Naive thymus-derived CD4-positive, alpha-beta T cell (primary cell): Measurements from ENCODE around the gene PRXL2A. TPM values are rescaled to one million over a fixed set of nuclear protein-coding genes. Genes with fewer than 3 reads are reported as not detected.

Experiments
- ATAC-seq: fragments of 150-1000 bp; cut with Tn5 transposase; 2 replicates; pipeline ENCODE4 v1.10.0; 2021; ENCODE audit warnings: mild to moderate bottlenecking, moderate library complexity
- CTCF ChIA-PET: fragments of 350-600 bp; sonication (Branson Sonifier 250); formaldehyde crosslinking; loops from one replicate; lab custom pipeline; 2021; ENCODE audit warnings: antibody characterized with exemption; lab: Charles Lee
- POLR2A ChIA-PET: fragments of 350-600 bp; sonication (Branson Sonifier 250); formaldehyde crosslinking; loops from one replicate; lab custom pipeline; 2021; ENCODE audit warnings: antibody characterized with exemption, inconsistent platforms; lab: Charles Lee
- DNase-seq, 9 donors: peaks; one replicate each; pipeline versions ENCODE4 v3.0.0 to v3.0.0-alpha.2; 2020 to 2022; ENCODE audit warnings: mixed read lengths in 1 of 9
- H3K27ac ChIP-seq: one replicate; pipeline ENCODE4 v1.7.0; 2013; ENCODE audit warnings: mild to moderate bottlenecking, low read depth, low read length, moderate library complexity
- H3K27me3 ChIP-seq, 2 donors: one replicate each; pipeline ENCODE4 v1.7.0; 2013; ENCODE audit warnings: low read length in 2 of 2, mild to moderate bottlenecking in 2 of 2, moderate library complexity in 2 of 2; ENCODE audit not compliant: control insufficient read depth in 2 of 2, insufficient read depth in 2 of 2
- H3K36me3 ChIP-seq, 3 experiments: 1 replicate in 2 of 3; 2 replicates in 1 of 3; pipeline ENCODE4 v1.7.0; 2013; ENCODE audit warnings: low read length in 3 of 3, mild to moderate bottlenecking in 3 of 3, moderate library complexity in 1 of 3; ENCODE audit not compliant: insufficient read depth in 3 of 3, control insufficient read depth in 2 of 3
- H3K4me1 ChIP-seq, 2 donors: one replicate each; pipeline ENCODE4 v1.7.0; 2013; ENCODE audit warnings: low read length in 2 of 2, mild to moderate bottlenecking in 2 of 2, moderate library complexity in 1 of 2; ENCODE audit not compliant: control insufficient read depth in 2 of 2, insufficient read depth in 2 of 2
- H3K4me3 ChIP-seq: 2 replicates; pipeline ENCODE4 v1.7.0; 2013; ENCODE audit warnings: mild to moderate bottlenecking, low read length
- H3K9me3 ChIP-seq, 3 experiments: 1 replicate in 2 of 3; 2 replicates in 1 of 3; pipeline ENCODE4 v1.7.0; 2013; ENCODE audit warnings: low read length in 3 of 3; ENCODE audit not compliant: control insufficient read depth in 2 of 3
- H3K27ac Mint-ChIP-seq, 9 donors: one replicate each; pipeline ENCODE4 v1.8.0; 2020 to 2022; ENCODE audit warnings: mixed read lengths in 9 of 9, mild to moderate bottlenecking in 8 of 9, moderate library complexity in 5 of 9, inconsistent platforms in 2 of 9
- H3K27me3 Mint-ChIP-seq, 5 donors: one replicate each; pipeline ENCODE4 v1.8.0; 2021 to 2022; ENCODE audit warnings: mixed read lengths in 5 of 5, mild to moderate bottlenecking in 1 of 5
- H3K36me3 Mint-ChIP-seq, 5 donors: one replicate each; pipeline ENCODE4 v1.8.0; 2020 to 2022; ENCODE audit warnings: mixed read lengths in 5 of 5, mild to moderate bottlenecking in 3 of 5, inconsistent platforms in 1 of 5
- H3K4me1 Mint-ChIP-seq, 7 donors: one replicate each; pipeline ENCODE4 v1.8.0; 2020 to 2022; ENCODE audit warnings: mixed read lengths in 7 of 7, mild to moderate bottlenecking in 3 of 7, inconsistent platforms in 1 of 7
- H3K4me3 Mint-ChIP-seq, 10 donors: one replicate each; pipeline ENCODE4 v1.8.0; 2020 to 2022; ENCODE audit warnings: mild to moderate bottlenecking in 10 of 10, mixed read lengths in 10 of 10, moderate library complexity in 6 of 10, inconsistent platforms in 2 of 10
- H3K9me3 Mint-ChIP-seq, 11 donors: one replicate each; pipeline ENCODE4 v1.8.0; 2020 to 2022; ENCODE audit warnings: mixed read lengths in 11 of 11, mild to moderate bottlenecking in 4 of 11, inconsistent platforms in 1 of 11, moderate library complexity in 1 of 11
- intact Hi-C, 2 donors: fragments of 100-400 bp; cut with micrococcal nuclease; formaldehyde crosslinking; loops; one replicate each; pipeline ENCODE4 v1.15.1; 2023
- polyA plus RNA-seq, 2 donors: library from polyadenylated mRNA; unstranded; fragments of 300-500 nt; fragmentation: Illumina TruSeq; gene quantifications; one replicate each; pipeline ENCODE4 v1.2.3, GENCODE V29; 2021
- total RNA-seq, 6 experiments: library from RNA in 5 of 6; stranded (reverse) in 5 of 6; gene quantifications; 1 replicate in 5 of 6; 2 replicates in 1 of 6; pipeline ENCODE4 v1.2.3 and lab custom pipeline; 2021 to 2026

Gene PRXL2A
- total and polyA plus RNA-seq, 7 experiments from 2014 or later, result 5.6 to 20.1 (median 8.6) TPM

DNA sequence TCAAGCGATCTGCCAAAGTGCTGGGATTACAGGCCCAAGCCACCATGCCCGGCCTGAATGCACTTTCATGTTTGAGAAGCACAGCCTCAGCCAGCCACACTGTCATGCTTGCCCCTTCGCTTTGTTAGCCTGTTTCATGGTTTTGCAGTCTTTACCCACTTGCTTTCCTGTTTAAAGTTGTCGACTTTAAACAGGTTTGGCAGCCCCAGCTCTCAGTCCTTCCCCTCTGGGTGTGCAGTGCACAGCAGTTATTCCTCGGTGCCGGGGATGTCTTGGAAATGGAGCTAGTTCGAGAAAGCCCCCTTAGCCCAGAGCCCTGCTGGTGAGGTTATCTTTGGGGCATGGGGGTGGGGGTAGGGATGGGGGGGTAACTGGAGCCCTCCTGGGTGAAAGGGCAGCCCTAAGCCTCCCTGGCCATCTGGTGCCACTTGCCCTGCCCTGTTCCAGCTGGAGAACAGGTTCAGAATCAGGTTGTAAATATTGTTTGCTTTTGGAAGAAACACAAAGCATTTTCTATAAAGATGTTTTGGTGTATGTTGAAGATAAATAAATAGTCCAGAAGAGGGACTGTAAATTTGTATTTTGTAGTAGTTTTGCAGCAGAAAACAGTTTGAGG is 60.6 kb downstream of the PRXL2A start:
- Mint-ChIP-seq H3K27ac (peak overlapping the region; percentile 87 to 99 (median 98)), H3K27me3 (no peaks in the 10 kb centered on the region), H3K4me3 (peak overlapping the region; percentile 79 to 98 (median 86)), H3K4me1 (peaks cover 72 to 99% (median 93%) of the 10 kb centered on the region in 7 donors), H3K9me3 (no peaks in the 10 kb centered on the region), H3K36me3 (peaks cover 0 to 44% (median 21%) of the 10 kb centered on the region in 5 donors)
- Histone ChIP-seq H3K27me3 (no peaks in the 10 kb centered on the region), H3K9me3 (no peaks in the 10 kb centered on the region), H3K36me3 (peaks cover 0 to 29% (median 0%) of the 10 kb centered on the region in 3 experiments), H3K27ac (peak overlapping the region; percentile 84), H3K4me1 (peaks cover 85 to 95% of the 10 kb centered on the region in 2 donors), H3K4me3 (peak overlapping the region; percentile 57)
- intact Hi-C loops, result loop anchor here in 1 of 2 donors (1.0 to 10.0 kb wide), 6 partner anchors 10 to 1402 kb away; partner anchors contain the start of genes ANXA11, ZCCHC24 and ZMIZ1
- DNase-seq, result peak in 2 of 9 donors; percentile 39
- ChIA-PET CTCF (interaction anchor here (1.2 to 39.2 kb wide), 7 partner anchors 10 to 37 kb away, joined by 4 to 839 read pairs (median 19); no protein-coding TSS in a partner anchor), POLR2A (interaction anchor here (0.6 to 32.8 kb wide), 9 partner anchors 8 to 60 kb away, joined by 3 to 608 read pairs (median 13); partner anchors contain the start of gene TSPAN14)
- ATAC-seq, result peak; percentile 17

DNA sequence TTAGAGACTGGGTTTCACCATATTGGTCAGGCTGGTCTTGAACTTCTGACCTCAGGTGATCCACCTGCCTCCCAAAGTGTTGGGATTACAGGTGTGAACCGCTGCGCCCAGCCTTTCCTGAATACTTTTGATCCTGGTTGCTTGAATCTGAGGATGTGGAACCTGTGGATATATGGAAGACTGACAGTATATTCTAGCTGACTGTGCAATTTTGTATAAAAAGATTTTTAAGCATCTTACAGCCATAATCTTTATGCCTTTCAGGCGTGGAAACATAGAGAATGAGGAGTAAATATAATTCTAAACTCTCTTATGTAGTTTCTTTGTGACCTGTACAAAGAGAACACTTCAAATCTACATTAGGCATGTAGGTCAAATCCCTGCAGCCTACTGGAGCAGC is 61.9 kb downstream of the PRXL2A start:
- peaks cover 76 to 99% (median 94%) of the 10 kb centered on the region in 7 donors for H3K4me1 Mint-ChIP-seq
- intact Hi-C loops, result no loop called here
- peak overlapping the region in 9 of 10 donors; percentile 79 to 98 (median 85) for H3K4me3 Mint-ChIP-seq
- Histone ChIP-seq H3K27ac (peak overlapping the region; percentile 84), H3K4me1 (peaks cover 85 to 93% of the 10 kb centered on the region in 2 donors), H3K4me3 (peak overlapping the region; percentile 46), H3K36me3 (peaks cover 0 to 41% (median 0%) of the 10 kb centered on the region in 3 experiments), H3K27me3 (no peaks in the 10 kb centered on the region), H3K9me3 (no peaks in the 10 kb centered on the region)
- POLR2A ChIA-PET, result interaction anchor here (1.2 to 32.8 kb wide), 5 partner anchors 15 to 31 kb away, joined by 3 to 608 read pairs (median 318); partner anchors contain the start of gene TSPAN14
- DNase-seq, result no peak
- no peak for ATAC-seq
- peak overlapping the region in 8 of 9 donors; percentile 84 to 99 (median 97) for H3K27ac Mint-ChIP-seq
- no peaks in the 10 kb centered on the region for H3K27me3 Mint-ChIP-seq
- H3K9me3 Mint-ChIP-seq, result no peaks in the 10 kb centered on the region
- H3K36me3 Mint-ChIP-seq, result peaks cover 0 to 54% (median 21%) of the 10 kb centered on the region in 5 donors
- CTCF ChIA-PET, result interaction anchor here (0.9 to 39.2 kb wide), 4 partner anchors 11 to 36 kb away, joined by 3 to 839 read pairs (median 30); no protein-coding TSS in a partner anchor

DNA sequence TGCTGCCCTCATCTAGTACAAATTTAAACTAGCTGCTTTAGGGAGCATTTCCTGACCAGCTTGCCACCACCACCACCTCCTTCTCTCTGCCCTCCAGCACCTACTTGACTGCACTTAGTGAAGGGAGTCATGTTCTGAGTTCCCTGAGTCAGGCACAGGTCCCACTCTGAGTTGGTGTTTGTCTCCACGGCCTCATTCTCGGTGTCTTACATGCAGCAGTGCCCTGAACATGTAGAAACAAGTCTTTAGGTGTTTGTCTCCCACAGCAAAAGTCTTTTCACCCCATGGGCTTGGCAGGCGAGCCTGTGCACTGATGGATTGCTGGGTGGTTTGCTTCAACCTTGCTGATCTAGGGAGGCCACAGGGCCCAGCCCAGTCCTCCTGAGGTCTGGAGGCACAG is 62.6 kb downstream of the PRXL2A start:
- H3K27ac ChIP-seq, result peak overlapping the region; percentile 84
- no peaks in the 10 kb centered on the region for H3K9me3 ChIP-seq
- peaks cover 0 to 52% (median 21%) of the 10 kb centered on the region in 5 donors for H3K36me3 Mint-ChIP-seq
- intact Hi-C loops, result no loop called here
- H3K4me1 ChIP-seq, result peaks cover 84 to 87% of the 10 kb centered on the region in 2 donors
- no peaks in the 10 kb centered on the region for H3K27me3 ChIP-seq
- peak overlapping the region; percentile 46 for H3K4me3 ChIP-seq
- ChIA-PET CTCF (interaction anchor here (0.9 to 39.2 kb wide), 4 partner anchors 12 to 35 kb away, joined by 3 to 839 read pairs (median 11); no protein-coding TSS in a partner anchor), POLR2A (interaction anchor here (1.2 to 32.8 kb wide), 4 partner anchors 15 to 30 kb away, joined by 3 to 608 read pairs (median 450); partner anchors contain the start of gene TSPAN14)
- peak overlapping the region; percentile 84 to 99 (median 95) for H3K27ac Mint-ChIP-seq
- peaks cover 69 to 99% (median 90%) of the 10 kb centered on the region in 7 donors for H3K4me1 Mint-ChIP-seq
- no peaks in the 10 kb centered on the region for H3K27me3 Mint-ChIP-seq
- ATAC-seq (no peak), DNase-seq (no peak)
- peak overlapping the region; percentile 79 to 98 (median 84) for H3K4me3 Mint-ChIP-seq
- peaks cover 0 to 45% (median 0%) of the 10 kb centered on the region in 3 experiments for H3K36me3 ChIP-seq
- no peaks in the 10 kb centered on the region for H3K9me3 Mint-ChIP-seq

DNA sequence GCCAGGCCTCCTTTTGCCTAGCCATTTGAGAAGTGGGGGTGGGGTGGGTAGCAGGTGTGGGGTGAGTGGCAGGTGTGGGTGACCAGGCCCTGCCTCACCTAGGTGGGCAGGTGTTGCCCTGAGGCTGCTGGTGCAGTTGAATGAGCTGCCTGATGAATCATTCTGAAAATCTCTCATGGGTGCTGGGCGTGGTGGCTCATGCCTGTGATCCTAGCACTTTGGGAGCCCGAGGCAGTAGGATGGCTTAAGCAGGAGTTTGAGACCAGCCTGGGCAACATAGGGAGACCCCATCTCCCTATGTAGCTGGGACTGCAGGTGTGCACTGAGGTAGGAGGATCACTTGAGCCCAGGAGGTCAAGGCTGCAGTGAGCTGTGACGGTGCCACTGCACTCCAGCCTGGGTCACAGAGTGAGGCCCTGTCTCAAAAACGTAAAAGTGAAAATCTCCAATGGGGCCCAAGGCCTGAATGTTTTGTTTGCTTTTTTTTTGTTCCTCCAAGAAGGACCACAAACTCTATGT is 63.4 kb downstream of the PRXL2A start:
- ChIA-PET CTCF (interaction anchor here (1.0 to 39.2 kb wide), 5 partner anchors 13 to 34 kb away, joined by 3 to 839 read pairs (median 8); no protein-coding TSS in a partner anchor), POLR2A (interaction anchor here (1.2 to 32.8 kb wide), 4 partner anchors 16 to 29 kb away, joined by 3 to 608 read pairs (median 450); partner anchors contain the start of gene TSPAN14)
- Histone ChIP-seq H3K36me3 (peaks cover 0 to 47% (median 0%) of the 10 kb centered on the region in 3 experiments), H3K4me1 (peaks cover 79 to 83% of the 10 kb centered on the region in 2 donors), H3K4me3 (peak overlapping the region; percentile 46), H3K9me3 (no peaks in the 10 kb centered on the region), H3K27ac (peak overlapping the region; percentile 84), H3K27me3 (no peaks in the 10 kb centered on the region)
- Mint-ChIP-seq H3K27me3 (no peaks in the 10 kb centered on the region), H3K4me3 (peak overlapping the region; percentile 69 to 98 (median 84)), H3K36me3 (peaks cover 0 to 50% (median 21%) of the 10 kb centered on the region in 5 donors), H3K27ac (peak overlapping the region; percentile 84 to 99 (median 95)), H3K4me1 (peaks cover 64 to 98% (median 88%) of the 10 kb centered on the region in 7 donors), H3K9me3 (no peaks in the 10 kb centered on the region)
- ATAC-seq (no peak), DNase-seq (no peak)
- intact Hi-C loops, result loop anchor here in 1 of 2 donors (1.0 to 2.0 kb wide), 3 partner anchors 7 to 16 kb away; no protein-coding TSS in a partner anchor

DNA sequence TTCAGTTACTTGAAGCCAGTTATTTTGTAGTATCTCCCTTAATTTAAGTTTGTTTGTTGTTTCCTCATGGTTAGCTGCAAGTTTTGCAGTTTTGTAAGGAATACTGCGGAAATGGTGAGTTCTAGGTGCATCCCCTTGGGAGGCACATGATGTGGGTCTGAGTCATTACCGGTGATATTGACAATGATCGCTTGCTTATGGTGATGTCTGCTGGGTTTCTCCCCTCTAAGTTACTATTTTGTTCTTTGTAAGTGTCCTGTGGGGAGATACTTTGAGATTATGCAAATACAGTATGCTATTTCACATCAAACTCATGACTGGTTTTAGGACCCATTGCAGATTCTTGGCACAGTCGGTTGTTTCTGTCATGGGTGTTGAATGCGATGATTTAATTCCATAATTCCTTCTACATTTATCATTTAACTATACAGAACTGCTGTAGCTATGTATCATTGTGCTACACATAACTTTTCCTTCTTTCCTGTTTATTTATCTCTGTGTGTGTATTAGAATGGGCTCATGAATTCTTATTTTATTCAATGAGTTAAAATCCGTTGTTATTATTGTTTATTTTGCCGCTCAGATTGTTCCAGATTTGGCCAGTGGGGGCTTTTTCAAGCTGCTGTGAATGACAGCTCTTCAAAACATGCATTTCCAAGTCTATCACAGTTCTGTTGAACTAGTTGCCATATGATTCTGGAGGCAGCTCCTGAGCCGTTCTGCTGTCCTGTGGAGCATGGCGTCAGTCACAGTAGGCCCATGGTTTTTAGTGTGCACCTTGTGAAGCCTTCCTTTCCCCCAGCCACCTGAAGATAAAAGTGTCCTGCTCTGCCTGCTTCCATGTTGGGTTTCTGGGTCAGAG is 64.1 kb downstream of the PRXL2A start:
- H3K27me3 ChIP-seq, result no peaks in the 10 kb centered on the region
- ChIA-PET POLR2A (interaction anchor here (17.0 to 32.8 kb wide), 3 partner anchors 15 to 28 kb away, joined by 318 to 608 read pairs (median 582); partner anchors contain the start of gene TSPAN14), CTCF (interaction anchor here (1.3 to 39.2 kb wide), 4 partner anchors 12 to 33 kb away, joined by 3 to 839 read pairs (median 12); no protein-coding TSS in a partner anchor)
- ATAC-seq (peak; percentile 75), DNase-seq (peak in 1 of 9 donors; percentile 47)
- Mint-ChIP-seq H3K27ac (peak overlapping the region; percentile 84 to 99 (median 92)), H3K27me3 (no peaks in the 10 kb centered on the region), H3K36me3 (peaks cover 4 to 57% (median 28%) of the 10 kb centered on the region in 5 donors), H3K4me1 (peaks cover 64 to 98% (median 88%) of the 10 kb centered on the region in 7 donors), H3K4me3 (peak overlapping the region; percentile 69 to 98 (median 84)), H3K9me3 (peaks cover 0 to 4% (median 0%) of the 10 kb centered on the region in 11 donors)
- peak overlapping the region; percentile 84 for H3K27ac ChIP-seq
- intact Hi-C loops, result loop anchor here (1.0 to 2.0 kb wide), 4 partner anchors 7 to 17 kb away; no protein-coding TSS in a partner anchor
- H3K9me3 ChIP-seq, result no peaks in the 10 kb centered on the region
- H3K4me1 ChIP-seq, result peaks cover 79 to 81% of the 10 kb centered on the region in 2 donors
- peak overlapping the region; percentile 46 for H3K4me3 ChIP-seq
- H3K36me3 ChIP-seq, result peaks cover 0 to 53% (median 0%) of the 10 kb centered on the region in 3 experiments
